GM19043 (cell line): ENCODE measurements around the gene DENND4B.
"Not testable (repeated sequence)": the region's sequence is repeated elsewhere in the genome, so short reads cannot be mapped to it uniquely, and the experiment has no call there.

Source experiments
- ATAC-seq: cut with Tn5 transposase; IDR thresholded peaks from one replicate; pipeline ENCODE4 v1.9.1; 2021; ENCODE audit warnings: low read depth; ENCODE audit not compliant: unreplicated experiment

DENND4B gene

DNA sequence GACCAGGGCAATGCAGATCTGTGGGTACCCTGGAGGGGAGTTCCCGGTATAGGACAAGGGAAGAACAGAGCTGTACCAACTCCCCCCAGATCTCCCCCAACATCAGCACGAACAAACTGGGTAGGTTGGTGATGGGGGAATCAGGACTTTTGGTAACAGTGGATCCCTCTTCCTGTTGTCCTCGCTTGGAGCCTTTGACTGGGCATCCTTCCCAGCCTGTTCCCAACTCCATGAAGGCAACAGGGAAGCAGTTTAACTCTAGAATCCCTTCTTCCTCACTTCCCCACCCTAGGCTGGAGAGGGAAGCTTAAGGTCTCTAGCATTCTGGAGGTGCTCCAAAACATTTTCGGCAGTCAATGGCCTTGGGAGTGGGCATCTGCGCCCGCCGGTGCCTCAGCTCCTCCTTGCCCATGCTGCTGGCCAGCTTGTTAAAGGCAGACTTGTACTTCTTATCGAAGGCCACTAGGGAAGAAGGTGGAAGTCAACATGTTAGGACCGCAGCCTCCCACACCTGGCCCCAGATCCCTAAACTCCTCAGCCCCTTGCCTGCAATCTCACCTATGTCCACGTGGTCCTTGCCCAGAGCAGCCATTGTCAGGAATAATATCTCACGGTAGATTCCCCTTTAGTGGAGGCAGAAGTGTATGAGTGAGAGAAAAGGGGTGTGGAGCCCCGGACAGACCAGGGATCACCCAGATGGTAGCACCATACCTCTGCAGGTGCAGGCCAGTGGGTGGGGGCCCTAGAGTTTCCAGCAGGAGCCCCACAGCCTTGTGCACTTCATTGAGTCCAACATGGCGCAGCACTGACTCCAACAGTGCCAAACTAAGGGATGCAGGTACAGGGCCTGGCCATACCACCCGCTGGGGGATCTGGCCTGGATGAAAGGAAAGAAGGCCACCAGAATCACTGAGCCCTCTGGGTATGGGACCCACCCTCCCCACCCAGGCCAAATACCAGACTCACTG is 16.3 kb downstream of the DENND4B start:
- ATAC-seq: no peak

DNA sequence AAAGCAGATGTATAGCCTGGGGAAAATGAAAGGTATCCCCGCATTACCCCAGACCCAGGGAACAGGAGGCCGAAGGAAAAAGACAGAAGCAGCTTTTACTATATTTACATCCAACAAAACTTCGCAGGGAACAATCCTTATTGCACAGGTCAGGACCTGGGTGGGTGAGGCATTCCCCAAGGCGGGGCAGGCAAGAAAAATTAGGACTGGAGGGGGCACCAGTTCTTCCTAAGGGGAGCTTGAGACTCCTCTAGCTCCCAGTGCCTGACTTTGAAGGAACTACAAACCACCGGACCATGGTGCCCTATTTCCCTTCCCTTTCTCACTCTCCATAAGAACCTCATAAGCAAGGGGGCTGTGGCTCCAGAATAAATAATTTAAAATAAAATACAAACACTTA is 17.1 kb downstream of the DENND4B start:
- no peak for ATAC-seq

DNA sequence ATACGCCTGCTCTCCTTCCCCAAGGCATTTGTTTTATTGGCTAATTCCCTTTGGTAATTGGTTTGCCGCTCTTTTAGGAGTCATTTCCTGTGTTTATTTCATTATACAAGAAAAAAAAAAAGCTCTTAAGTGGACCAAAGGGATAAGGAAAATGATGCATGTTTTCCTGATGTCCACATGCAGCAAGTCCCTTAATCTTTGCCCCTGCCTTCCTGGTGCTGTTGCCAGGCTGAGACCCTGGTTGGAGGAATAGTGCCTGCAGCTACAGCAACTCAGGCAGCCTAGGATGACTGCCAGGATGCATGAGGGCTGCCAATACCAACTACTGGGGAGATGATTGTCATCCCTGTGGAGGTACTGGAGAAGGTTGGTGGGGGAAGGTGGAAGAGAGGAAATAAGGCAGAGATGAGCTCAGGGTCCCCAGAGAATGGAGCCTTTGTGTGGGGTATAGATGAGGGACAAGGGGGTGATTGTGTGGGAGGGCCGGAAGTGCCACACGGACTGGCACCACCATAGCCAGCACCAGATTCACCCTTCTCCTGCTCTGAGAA is 17.7 kb downstream of the DENND4B start:
- no peak for ATAC-seq

- no peak for ATAC-seq
Observed at GRCh38 chr1:153928245-153928644, 18.3 kb downstream of the DENND4B start.

DNA sequence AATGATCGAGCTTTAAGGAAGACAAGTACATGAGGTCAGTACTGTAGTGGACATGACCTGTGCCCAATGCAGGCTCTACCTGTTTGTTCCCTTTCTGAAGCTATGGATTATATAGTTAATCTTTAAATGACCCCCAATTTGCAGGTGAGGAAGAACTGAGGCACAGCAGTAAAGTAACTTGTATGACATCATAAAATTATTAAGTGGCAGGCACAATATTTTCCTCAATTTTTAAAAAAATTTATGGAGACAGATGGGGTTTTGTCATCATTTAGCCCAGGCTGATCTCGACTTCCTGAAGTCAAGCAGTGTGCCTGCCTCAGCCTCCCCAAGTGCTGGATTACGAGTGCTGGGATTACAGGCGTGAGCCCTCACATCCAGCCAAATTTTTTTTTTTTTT is 20.1 kb downstream of the DENND4B start:
- no peak for ATAC-seq

DNA sequence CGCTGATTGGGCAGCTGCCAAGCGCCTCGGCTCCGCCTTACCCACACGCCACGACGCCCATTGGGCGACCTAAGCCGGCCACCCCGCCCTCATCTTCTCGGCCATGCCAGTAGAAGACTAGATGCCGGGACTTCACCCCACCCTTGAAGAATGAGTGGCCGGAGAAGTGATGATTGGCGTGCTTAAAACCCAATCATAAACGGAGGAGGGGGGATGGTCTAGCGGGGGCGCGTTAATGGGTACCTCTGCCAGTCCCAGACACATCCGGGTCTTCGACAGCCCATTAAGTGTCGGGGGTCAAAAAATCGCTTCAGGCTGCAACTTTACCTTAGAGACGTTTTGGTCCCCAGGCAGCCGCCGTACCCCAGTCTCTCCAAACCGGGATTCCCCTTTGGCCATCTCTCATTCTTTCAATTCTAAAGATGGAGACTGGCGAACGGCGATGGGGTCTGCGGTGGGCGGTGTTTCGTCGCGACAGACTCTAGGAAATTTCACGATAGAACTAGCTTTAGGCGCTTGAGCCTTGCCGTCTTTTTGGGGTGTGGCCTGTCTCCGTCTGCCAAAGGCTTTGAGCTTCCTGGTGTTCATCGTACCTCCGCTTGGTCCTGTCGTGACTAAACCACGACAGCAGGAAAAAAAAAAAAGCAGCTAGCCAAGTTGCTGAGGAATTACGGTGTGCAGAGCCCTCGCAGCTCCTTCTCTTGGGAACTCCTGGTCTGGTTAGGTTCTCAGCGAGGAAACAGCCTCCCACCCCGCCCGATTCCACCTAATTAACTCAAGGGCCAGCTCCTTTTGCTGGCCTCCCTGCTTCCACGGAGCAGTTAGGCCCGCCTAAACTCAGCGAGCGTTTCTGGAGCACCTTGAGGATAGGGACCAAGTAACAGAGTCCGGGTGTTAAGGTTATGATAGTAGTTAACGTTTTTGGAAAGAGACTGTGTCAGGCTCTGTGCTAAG is 23.3 kb downstream of the DENND4B start, which contains the start of gene GATAD2B:
TSS of gene GATAD2B (minus strand) at position 1 of the 954 bp plus-strand sequence. CDS start 94,625 bp downstream, outside the sequence.
- peak; percentile 93 for ATAC-seq

DNA sequence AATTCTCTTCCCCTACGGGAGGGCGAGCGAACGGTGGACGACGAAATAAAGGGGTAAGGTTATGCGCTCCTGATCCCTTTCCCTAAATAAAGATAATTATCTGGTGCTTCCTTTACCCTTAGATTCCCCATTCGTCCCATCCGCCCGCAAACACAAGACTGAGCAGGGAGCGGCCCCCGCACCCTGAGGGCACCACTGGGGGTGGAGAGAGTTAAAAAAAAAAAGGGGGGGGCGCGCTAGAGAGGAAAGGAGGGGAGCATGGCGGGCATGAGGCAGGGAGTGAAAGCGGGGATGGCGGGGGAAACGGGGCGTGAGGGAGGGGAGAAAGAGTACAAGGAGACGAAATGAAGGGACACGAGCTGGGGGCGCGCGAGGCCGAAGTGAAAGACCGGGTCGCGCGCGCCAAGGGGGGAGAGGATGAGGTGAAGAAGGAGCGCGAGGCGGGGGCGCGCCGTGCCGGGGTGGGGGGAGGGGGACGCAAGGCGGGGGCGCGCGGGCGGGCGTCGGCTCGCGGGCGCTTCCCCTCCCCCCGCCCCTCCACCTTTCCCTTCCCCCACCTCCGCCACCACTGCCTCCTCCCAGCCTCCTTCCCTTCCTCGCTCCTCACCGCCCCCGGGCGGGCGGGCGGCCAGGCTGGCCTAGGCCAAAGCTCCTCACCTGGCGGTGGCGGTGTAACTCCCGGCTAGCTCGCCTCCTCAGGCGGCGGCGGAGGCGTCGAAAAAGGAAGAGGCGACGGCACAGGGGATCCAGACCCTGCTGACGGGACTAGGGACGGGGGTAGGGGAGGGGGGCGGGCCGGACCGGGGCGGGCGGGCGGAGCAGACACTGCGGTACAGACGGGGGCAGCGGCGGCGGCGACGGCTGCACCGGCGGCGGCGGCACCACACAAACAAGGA is 24.2 kb downstream of the DENND4B start:
- ATAC-seq: peak; percentile 21

DNA sequence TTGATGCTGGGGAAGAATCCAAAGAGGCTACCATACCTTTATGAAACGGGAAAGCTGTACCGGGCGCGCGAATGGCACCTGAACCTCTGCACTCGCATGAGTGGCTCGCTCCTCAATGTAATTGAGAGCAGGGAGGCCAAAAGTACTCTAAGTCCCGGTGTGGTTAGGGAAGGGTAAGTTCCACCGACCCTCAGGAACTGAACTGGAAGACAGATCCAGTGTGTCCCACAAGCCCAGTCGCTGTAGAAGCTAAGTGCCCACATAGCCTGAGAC is 24.8 kb downstream of the DENND4B start:
- no peak for ATAC-seq

- ATAC-seq: no peak
Observed at GRCh38 chr1:153921080-153921802, 25.3 kb downstream of the DENND4B start.

DNA sequence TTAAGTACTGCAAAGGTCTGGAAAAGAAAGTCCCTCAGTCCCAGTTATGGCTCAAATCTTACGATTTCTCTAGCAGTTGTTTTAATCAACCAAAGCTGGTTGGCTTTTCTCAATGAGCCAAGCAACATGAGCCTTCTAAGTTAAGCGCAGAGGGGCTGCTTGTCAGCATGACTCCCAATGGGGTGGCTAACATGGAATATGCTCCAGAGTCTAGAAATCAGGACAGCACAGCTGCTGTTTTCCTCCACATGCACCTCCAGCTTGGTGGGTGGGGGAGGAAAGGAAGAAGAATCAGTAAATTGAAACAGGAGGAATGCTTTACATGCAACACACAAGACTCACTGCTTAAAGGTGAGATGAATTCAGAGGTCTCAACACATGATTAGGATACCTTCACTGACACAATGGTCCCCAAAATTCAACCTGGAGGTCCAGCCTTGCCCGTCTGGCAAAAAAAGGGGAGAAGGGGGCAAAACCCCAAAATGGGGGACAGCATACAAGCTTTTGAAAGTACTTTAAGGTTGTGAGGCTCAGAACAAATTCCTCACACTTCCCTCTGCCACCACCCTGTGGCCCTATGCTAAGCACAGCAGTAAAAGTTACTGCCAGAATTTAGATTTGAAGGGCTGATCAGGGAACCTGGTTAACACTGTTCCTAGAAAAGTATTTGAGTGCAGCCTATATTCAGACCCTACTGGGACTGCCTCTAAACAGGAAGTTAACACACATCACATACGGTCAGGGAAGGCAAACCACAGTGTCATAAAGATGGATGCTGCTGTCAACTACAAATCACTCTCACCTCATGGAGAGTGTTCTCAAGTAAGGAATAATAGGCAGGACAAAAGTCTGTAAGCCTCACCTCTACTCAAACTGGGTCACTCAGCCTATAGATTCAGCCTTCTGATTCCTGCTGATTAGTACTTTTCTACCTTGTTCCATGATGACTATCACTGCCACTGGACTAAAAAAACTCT is 26.4 kb downstream of the DENND4B start:
- ATAC-seq: no peak

DNA sequence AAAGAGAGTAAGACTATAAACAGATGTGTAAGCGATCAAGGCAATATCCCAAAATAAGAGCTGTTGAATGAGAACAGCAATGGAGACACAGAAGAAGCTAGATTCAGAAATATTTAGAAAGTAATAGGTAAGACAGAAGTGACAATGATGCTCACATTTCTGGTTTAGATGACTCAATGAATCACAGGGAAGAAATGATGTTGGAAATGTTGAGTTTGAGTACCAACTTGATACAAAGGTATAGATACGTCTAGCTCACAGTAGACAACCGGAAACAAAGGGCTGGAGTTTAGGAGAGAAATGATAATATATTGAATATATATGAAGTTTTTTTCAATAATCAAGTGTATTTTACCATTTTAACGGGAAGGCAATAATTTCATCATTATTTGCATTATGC is 30.2 kb downstream of the DENND4B start:
- ATAC-seq: no peak

GRCh38 chr1:153912349-153912748 is 34.2 kb downstream of the DENND4B start:
- ATAC-seq: no peak

- not testable (repeated sequence) for ATAC-seq
Observed at GRCh38 chr1:153910560-153910959, 36.0 kb downstream of the DENND4B start.

- no peak for ATAC-seq
Observed at GRCh38 chr1:153908071-153908470, 38.4 kb downstream of the DENND4B start.

DNA sequence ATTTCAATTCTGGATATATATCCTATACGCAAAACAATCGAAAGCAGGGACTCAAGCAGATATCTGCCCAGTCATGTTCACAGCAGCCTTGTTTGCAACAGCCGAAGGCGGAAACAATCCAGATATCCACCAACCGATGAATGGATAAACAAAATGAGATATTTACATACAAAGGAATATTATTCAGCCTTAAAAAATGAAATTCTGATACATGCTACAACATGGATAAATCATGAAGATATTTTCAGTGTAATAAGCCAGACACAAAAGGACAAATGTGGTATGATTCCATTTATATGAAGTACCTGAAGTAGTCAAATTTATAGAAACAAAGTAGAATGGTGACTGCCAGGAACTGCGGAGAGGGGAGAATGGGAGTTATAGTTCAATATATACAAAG is 39.4 kb downstream of the DENND4B start:
- ATAC-seq: no peak

DNA sequence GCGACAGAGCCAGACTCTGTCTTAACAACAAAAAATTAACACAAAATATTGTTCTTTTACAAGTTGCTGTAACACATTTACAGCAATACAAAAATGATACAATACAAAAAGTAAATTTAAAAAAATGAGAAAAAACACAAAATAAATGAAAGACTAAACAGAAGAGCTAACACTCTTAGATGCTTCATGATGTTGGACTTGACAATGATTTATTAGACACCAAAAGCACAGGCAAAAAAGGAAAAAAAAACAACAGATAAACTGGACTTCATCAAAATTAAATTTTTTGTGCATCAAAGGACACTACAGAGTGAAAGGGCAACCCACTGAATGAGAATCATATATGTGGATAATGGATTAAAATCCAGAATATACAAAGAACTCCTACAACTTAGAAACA is 40.1 kb downstream of the DENND4B start:
- no peak for ATAC-seq

DNA sequence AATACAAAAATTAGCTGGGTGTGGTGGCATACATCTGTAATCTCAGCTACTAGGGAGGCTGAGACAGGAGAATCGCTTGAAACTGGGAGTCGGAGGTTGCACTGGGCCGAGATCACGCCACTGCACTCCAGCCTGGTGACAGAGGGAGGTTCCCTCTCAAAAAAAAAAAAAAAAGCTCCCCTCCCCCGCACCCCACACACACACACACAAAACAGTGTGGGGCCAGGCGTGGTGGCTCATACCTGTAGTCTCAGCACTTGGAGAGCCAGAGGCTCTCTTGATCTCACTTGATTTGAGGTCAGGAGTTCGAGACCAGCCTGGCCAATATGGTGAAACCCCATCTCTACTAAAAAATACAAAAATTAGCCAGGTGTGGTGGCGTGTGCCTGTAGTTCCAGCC is 40.6 kb downstream of the DENND4B start:
- ATAC-seq: not testable (repeated sequence)

GRCh38 chr1:153903841-153904455 is 42.6 kb downstream of the DENND4B start:
- no peak for ATAC-seq
